Urothelium cell line (cell line): ENCODE measurements around the gene KIF9.
"Not testable (repeated sequence)": the region's sequence is repeated elsewhere in the genome, so short reads cannot be mapped to it uniquely, and the experiment has no call there.

ENCODE experiments used
- DNase-seq: peaks from one replicate; pipeline ENCODE4 v3.0.0; 2011; ENCODE audit warnings: low spot score, mixed read lengths
- FAIRE-seq: peaks from 2 replicates; lab custom pipeline; 2011; peaks lifted over from hg19 to GRCh38; lab: Jason Lieb, UNC

The KIF9 gene

GRCh38 chr3:47259114-47259513 is 23.5 kb downstream of the KIF9 start:
- DNase-seq (no peak), FAIRE-seq (no peak)

GRCh38 chr3:47256331-47256730 is 26.3 kb downstream of the KIF9 start:
- FAIRE-seq, DNase-seq: not testable (repeated sequence)

- DNase-seq, result no peak
- FAIRE-seq, result no peak
Measured at GRCh38 chr3:47251689-47252088, 30.9 kb downstream of the KIF9 start.

GRCh38 chr3:47251085-47251484 is 31.5 kb downstream of the KIF9 start:
- not testable (repeated sequence) for DNase-seq, FAIRE-seq

- DNase-seq, result peak; percentile 33
- no peak for FAIRE-seq
Measured at GRCh38 chr3:47250309-47251060, 32.1 kb downstream of the KIF9 start.

GRCh38 chr3:47247131-47248064 is 35.2 kb downstream of the KIF9 start:
- DNase-seq (no peak), FAIRE-seq (no peak)

GRCh38 chr3:47245271-47245670 is 37.3 kb downstream of the KIF9 start:
- no peak for DNase-seq
- no peak for FAIRE-seq

- DNase-seq, result no peak
- FAIRE-seq, result no peak
Measured at GRCh38 chr3:47244531-47245100, 38.0 kb downstream of the KIF9 start.

GRCh38 chr3:47243419-47244147 is 39.0 kb downstream of the KIF9 start:
- no peak for DNase-seq
- no peak for FAIRE-seq

- DNase-seq (no peak), FAIRE-seq (no peak)
Measured at GRCh38 chr3:47239929-47240328, 42.7 kb downstream of the KIF9 start.

GRCh38 chr3:47238017-47238416 is 44.6 kb downstream of the KIF9 start:
- FAIRE-seq (no peak), DNase-seq (no peak)

GRCh38 chr3:47228088-47228487 is 54.5 kb downstream of the KIF9 start:
- no peak for DNase-seq
- FAIRE-seq, result no peak

GRCh38 chr3:47227678-47228077 is 54.9 kb downstream of the KIF9 start:
- no peak for FAIRE-seq

GRCh38 chr3:47225310-47225906 is 57.2 kb downstream of the KIF9 start:
- FAIRE-seq (no peak), DNase-seq (no peak)

More at GRCh38 chr3:47227678-47228077, 54.9 kb downstream of the KIF9 start:
- no peak for DNase-seq

- FAIRE-seq (no peak), DNase-seq (no peak)
Measured at GRCh38 chr3:47223755-47224154, 58.8 kb downstream of the KIF9 start.

GRCh38 chr3:47221798-47222197 is 60.8 kb downstream of the KIF9 start:
- no peak for FAIRE-seq
- no peak for DNase-seq

- DNase-seq (no peak), FAIRE-seq (no peak)
Measured at GRCh38 chr3:47210863-47211405, 71.7 kb downstream of the KIF9 start.

GRCh38 chr3:47206022-47206421 is 76.6 kb downstream of the KIF9 start:
- not testable (repeated sequence) for FAIRE-seq, DNase-seq

GRCh38 chr3:47204875-47205274 is 77.7 kb downstream of the KIF9 start:
- FAIRE-seq (no peak), DNase-seq (no peak)

GRCh38 chr3:47202542-47202941 is 80.1 kb downstream of the KIF9 start:
- DNase-seq (no peak), FAIRE-seq (no peak)
